GM12865 (cell line): ENCODE measurements around the gene TMBIM6.
"Not testable (repeated sequence)": the region's sequence is repeated elsewhere in the genome, so short reads cannot be mapped to it uniquely, and the experiment has no call there.

Experiments used
- DNase-seq: peaks from one replicate; pipeline ENCODE4 v3.0.0; 2010; ENCODE audit warnings: low read depth
- H3K4me3 ChIP-seq: 2 replicates; pipeline ENCODE4 v1.5.1; 2011; ENCODE audit warnings: mild to moderate bottlenecking, low read depth, low read length, control low read depth
- CTCF ChIP-seq: IDR thresholded peaks from 2 replicates; pipeline ENCODE4 v1.5.1; 2011; ENCODE audit warnings: low read length, control low read depth, low read depth, inconsistent platforms; ENCODE audit not compliant: insufficient read depth; ENCODE audit errors: missing control alignments

Gene TMBIM6

GRCh38 chr12:49777800-49778748 lies 36.7 kb downstream of the TMBIM6 start:
- peak; percentile 96 for TF ChIP-seq CTCF
- DNase-seq, result peak; percentile 66
- no peak overlapping the region for H3K4me3 ChIP-seq

GRCh38 chr12:49779581-49779980 lies 38.2 kb downstream of the TMBIM6 start:
- no peak overlapping the region for H3K4me3 ChIP-seq
- TF ChIP-seq CTCF, result no peak
- DNase-seq, result no peak

- not testable (repeated sequence) for H3K4me3 ChIP-seq, DNase-seq
Observed at GRCh38 chr12:49780914-49781313, 39.6 kb downstream of the TMBIM6 start.

- DNase-seq, result no peak
Observed at GRCh38 chr12:49783917-49784676, 42.7 kb downstream of the TMBIM6 start.

GRCh38 chr12:49784756-49785409 lies 43.5 kb downstream of the TMBIM6 start:
- TF ChIP-seq CTCF, result no peak
- no peak overlapping the region for H3K4me3 ChIP-seq
- no peak for DNase-seq

More at GRCh38 chr12:49783917-49784676, 42.7 kb downstream of the TMBIM6 start:
- no peak overlapping the region for H3K4me3 ChIP-seq
- no peak for TF ChIP-seq CTCF

GRCh38 chr12:49787672-49788071 lies 46.3 kb downstream of the TMBIM6 start:
- no peak for DNase-seq
- no peak for TF ChIP-seq CTCF
- H3K4me3 ChIP-seq, result no peak overlapping the region

GRCh38 chr12:49789992-49790391 lies 48.6 kb downstream of the TMBIM6 start:
- no peak for DNase-seq
- H3K4me3 ChIP-seq, result no peak overlapping the region
- TF ChIP-seq CTCF, result no peak
